Endothelial cell of umbilical vein (primary cell): ENCODE results near the gene VWA5A. TPM values are rescaled to one million over a fixed set of nuclear protein-coding genes. Genes with fewer than 3 reads are reported as not detected.

Experiments used
- BruUV-seq: library from RNA; stranded (reverse); fragments of 400-500 nt; replicated peaks from 2 replicates; lab custom pipeline; 2021; lab: Mats Ljungman, UMichigan
- CTCF ChIA-PET: fragments of 300-600, 350-600 bp; sonication (Branson Sonifier 250); formaldehyde crosslinking; loops from one replicate; lab custom pipeline; 2021; ENCODE audit warnings: antibody characterized with exemption, inconsistent platforms; lab: Charles Lee
- POLR2A ChIA-PET: fragments of 300-600, 350-600 bp; sonication (Branson Sonifier 250); formaldehyde crosslinking; loops from one replicate; lab custom pipeline; 2021; ENCODE audit warnings: antibody characterized with exemption, inconsistent platforms; lab: Charles Lee
- DNase-seq: peaks from one replicate; pipeline ENCODE4 v3.0.0-alpha.2; 2011; ENCODE audit warnings: low read depth, low spot score
- FAIRE-seq: peaks from 2 replicates; lab custom pipeline; 2011; peaks lifted over from hg19 to GRCh38; lab: Jason Lieb, UNC
- H2AFZ ChIP-seq: 2 replicates; pipeline ENCODE4 v1.6.0; 2012; ENCODE audit warnings: low read depth, low read length, control low read depth, inconsistent platforms
- H3K27ac ChIP-seq: 2 replicates; pipeline ENCODE4 v1.5.1; 2011; ENCODE audit warnings: low read depth, mild to moderate bottlenecking, control low read depth, low read length, moderate library complexity; ENCODE audit not compliant: insufficient read depth
- H3K27me3 ChIP-seq, 2 experiments: 2 replicates each; pipeline versions ENCODE4 v1.6.0 to v1.6.1; 2011; ENCODE audit warnings: low read length in 2 of 2, mixed read lengths in 1 of 2; ENCODE audit not compliant: control insufficient read depth in 2 of 2, insufficient read depth in 2 of 2
- H3K36me3 ChIP-seq, 2 experiments: 2 replicates in 1 of 2; 3 replicates in 1 of 2; pipeline ENCODE4 v1.5.1; 2011; ENCODE audit warnings: low read length in 2 of 2, mild to moderate bottlenecking in 1 of 2, moderate library complexity in 1 of 2; ENCODE audit not compliant: control insufficient read depth in 2 of 2, insufficient read depth in 2 of 2; ENCODE audit errors: extremely low read depth in 1 of 2
- H3K4me1 ChIP-seq: 3 replicates; pipeline ENCODE4 v1.5.1; 2011; ENCODE audit warnings: mild to moderate bottlenecking, low read length; ENCODE audit not compliant: control insufficient read depth, insufficient read depth; ENCODE audit errors: extremely low read depth
- H3K4me2 ChIP-seq: 2 replicates; pipeline ENCODE4 v1.6.1; 2011; ENCODE audit warnings: low read length, control low read depth, mixed read lengths; ENCODE audit not compliant: insufficient read depth
- H3K4me3 ChIP-seq, 3 experiments: fragments of 200-600 bp in 1 of 3; sonication (generic), shearing (Covaris generic) in 1 of 3; replicated peaks in 1 of 3; 2 replicates each; pipeline ENCODE4 v1.5.1; 2011 to 2016; ENCODE audit warnings: control low read depth in 3 of 3, low read length in 3 of 3, mild to moderate bottlenecking in 2 of 3, inconsistent platforms in 1 of 3, low read depth in 1 of 3, moderate library complexity in 1 of 3; ENCODE audit not compliant: insufficient read depth in 1 of 3
- H3K79me2 ChIP-seq: 2 replicates; pipeline ENCODE4 v1.6.0; 2012; ENCODE audit warnings: low read length, inconsistent platforms; ENCODE audit not compliant: control insufficient read depth, insufficient read depth
- H3K9ac ChIP-seq: replicated peaks from 2 replicates; pipeline ENCODE3; 2011; ENCODE audit warnings: low read length, control low read depth; ENCODE audit not compliant: insufficient read depth; ENCODE audit errors: extremely low read depth
- H3K9me1 ChIP-seq: replicated peaks from 3 replicates; pipeline ENCODE4 v1.6.0; 2011; ENCODE audit warnings: mild to moderate bottlenecking, low read length; ENCODE audit not compliant: control insufficient read depth, insufficient read depth; ENCODE audit errors: extremely low read depth
- H3K9me3 ChIP-seq: replicated peaks from 2 replicates; pipeline ENCODE4 v1.5.1; 2012; ENCODE audit warnings: low read length, inconsistent platforms; ENCODE audit not compliant: control insufficient read depth, insufficient read depth
- H4K20me1 ChIP-seq: replicated peaks from 2 replicates; pipeline ENCODE3; 2011; ENCODE audit warnings: mild to moderate bottlenecking, low read length; ENCODE audit not compliant: control insufficient read depth, insufficient read depth; ENCODE audit errors: extremely low read depth
- CTCF ChIP-seq, 2 donors: IDR thresholded peaks; 1 replicate in 1 of 2; 2 replicates in 1 of 2; pipeline ENCODE4 v1.5.1; 2011; ENCODE audit warnings: low read length in 2 of 2, mild to moderate bottlenecking in 2 of 2, moderate library complexity in 2 of 2, control low read depth in 1 of 2, inconsistent platforms in 1 of 2, low read depth in 1 of 2; ENCODE audit not compliant: insufficient read depth in 1 of 2; ENCODE audit errors: extremely low read depth in 1 of 2
- FOS ChIP-seq: IDR thresholded peaks from 2 replicates; pipeline ENCODE4 v1.6.1; 2011; ENCODE audit warnings: mild to moderate bottlenecking, low read length, moderate library complexity, borderline replicate concordance; ENCODE audit not compliant: insufficient read depth
- JUN ChIP-seq: IDR thresholded peaks from 2 replicates; pipeline ENCODE4 v1.6.1; 2011; ENCODE audit warnings: borderline replicate concordance, low read depth; ENCODE audit not compliant: insufficient read length, insufficient read depth
- MAX ChIP-seq: IDR thresholded peaks from 2 replicates; pipeline ENCODE4 v1.6.1; 2011; ENCODE audit not compliant: insufficient read depth, insufficient read length
- MYC ChIP-seq: IDR thresholded peaks from one replicate; pipeline ENCODE4 v1.6.1; 2011; ENCODE audit warnings: mild to moderate bottlenecking, low read depth, low read length
- POLR2A ChIP-seq: IDR thresholded peaks from 2 replicates; pipeline ENCODE4 v1.6.1; 2012; ENCODE audit warnings: low read depth, mild to moderate bottlenecking, control low read depth, low read length
- POLR2AphosphoS5 ChIP-seq: IDR thresholded peaks from 2 replicates; pipeline ENCODE4 v1.6.1; 2012; ENCODE audit warnings: low read depth, mild to moderate bottlenecking, control low read depth, low read length, moderate library complexity; ENCODE audit not compliant: insufficient read depth
- dilution Hi-C: fragments of 300-500 bp; cut with MboI; formaldehyde crosslinking; loops from one replicate; pipeline ENCODE4 v1.15.0; 2019; ENCODE audit warnings: low sequenced_read_pairs; ENCODE audit not compliant: extremely low pct_ligation_motif_present
- intact Hi-C: fragments of 100-400 bp; cut with micrococcal nuclease; formaldehyde crosslinking; loops from one replicate; pipeline ENCODE4 v1.10.0; 2022
- polyA plus RNA-seq, 4 experiments: library from polyadenylated mRNA; depleted of rRNA in 3 of 4; stranded (reverse) in 3 of 4; unstranded in 1 of 4; fragments of >200 nt; gene quantifications; 2 replicates each; pipeline versions ENCODE4 v1.2.1 to v1.2.3, GENCODE V29; 2011 to 2012; ENCODE audit warnings: missing spikeins in 1 of 4
- total RNA-seq: library from RNA; stranded (reverse); gene quantifications from 2 replicates; pipeline ENCODE4 v1.2.3, GENCODE V29; 2021

Gene VWA5A
- total and polyA plus RNA-seq, 2 donors (not counting 3 experiments of a cell fraction or from before 2014, with no cell fraction given), result 9.1 to 14.3 TPM

GRCh38 chr11:124143034-124143433, 27.8 kb downstream of the VWA5A start:
- FAIRE-seq, result no peak
- BruUV-seq, result no TSS peak

GRCh38 chr11:124147951-124148350, 32.7 kb downstream of the VWA5A start:
- H3K4me1 ChIP-seq, result no peaks in the 10 kb centered on the region
- no peak overlapping the region for H2AFZ ChIP-seq
- BruUV-seq, result no TSS peak
- no peaks in the 10 kb centered on the region for H3K9me1 ChIP-seq
- no peak overlapping the region for H3K9ac ChIP-seq
- no peaks in the 10 kb centered on the region for H3K79me2 ChIP-seq
- no peak overlapping the region for H3K4me2 ChIP-seq
- H3K27me3 ChIP-seq, result peaks cover 0 to 2% of the 10 kb centered on the region in 2 experiments
- H3K36me3 ChIP-seq, result no peaks in the 10 kb centered on the region
- CTCF ChIA-PET, result no interaction called here
- no peaks in the 10 kb centered on the region for H4K20me1 ChIP-seq
- no peak overlapping the region for H3K4me3 ChIP-seq
- POLR2A ChIA-PET, result no interaction called here
- DNase-seq, result no peak
- H3K9me3 ChIP-seq, result no peaks in the 10 kb centered on the region
- no peak for FAIRE-seq
- TF ChIP-seq MAX (no peak), POLR2A (no peak), JUN (no peak), CTCF (IDR thresholded peaks at IDR 0.05; ENCODE audit: extremely low read depth in 1 of 2, insufficient read depth in 1 of 2, low read depth in 1 of 2, low read length in 2 of 2) (no peak), POLR2AphosphoS5 (no peak), MYC (no peak), FOS (no peak)
- intact Hi-C loops, result no loop called here
- dilution Hi-C loops, result no loop called here
- H3K27ac ChIP-seq, result no peak overlapping the region

More at GRCh38 chr11:124143034-124143433, 27.8 kb downstream of the VWA5A start:
- POLR2A ChIA-PET, result no interaction called here
- H3K4me2 ChIP-seq, result no peak overlapping the region
- H3K79me2 ChIP-seq, result no peaks in the 10 kb centered on the region
- intact Hi-C loops (no loop called here), dilution Hi-C loops (no loop called here)
- H3K9me1 ChIP-seq, result no peaks in the 10 kb centered on the region
- no peak overlapping the region for H3K27ac ChIP-seq
- H3K27me3 ChIP-seq, result no peaks in the 10 kb centered on the region
- no peak overlapping the region for H3K4me3 ChIP-seq
- no peak overlapping the region for H2AFZ ChIP-seq
- H3K4me1 ChIP-seq, result no peaks in the 10 kb centered on the region
- TF ChIP-seq FOS, result no peak
- CTCF ChIA-PET, result interaction anchor here (0.9 to 1.7 kb wide), 3 partner anchors 14 to 71 kb away, joined by 3 to 7 read pairs (median 3); no protein-coding TSS in a partner anchor
- no peak for DNase-seq
- H3K9me3 ChIP-seq, result no peaks in the 10 kb centered on the region
- H3K9ac ChIP-seq, result no peak overlapping the region
- no peaks in the 10 kb centered on the region for H3K36me3 ChIP-seq
- no peaks in the 10 kb centered on the region for H4K20me1 ChIP-seq
